GM19193 (cell line): Measurements from ENCODE around the gene NTN5.

Source experiments
- POLR2A ChIP-seq: IDR thresholded peaks from 4 replicates; pipeline ENCODE4 v1.6.1; 2011; ENCODE audit not compliant: insufficient read depth, insufficient read length; ENCODE audit errors: extremely low read depth

NTN5 gene

DNA sequence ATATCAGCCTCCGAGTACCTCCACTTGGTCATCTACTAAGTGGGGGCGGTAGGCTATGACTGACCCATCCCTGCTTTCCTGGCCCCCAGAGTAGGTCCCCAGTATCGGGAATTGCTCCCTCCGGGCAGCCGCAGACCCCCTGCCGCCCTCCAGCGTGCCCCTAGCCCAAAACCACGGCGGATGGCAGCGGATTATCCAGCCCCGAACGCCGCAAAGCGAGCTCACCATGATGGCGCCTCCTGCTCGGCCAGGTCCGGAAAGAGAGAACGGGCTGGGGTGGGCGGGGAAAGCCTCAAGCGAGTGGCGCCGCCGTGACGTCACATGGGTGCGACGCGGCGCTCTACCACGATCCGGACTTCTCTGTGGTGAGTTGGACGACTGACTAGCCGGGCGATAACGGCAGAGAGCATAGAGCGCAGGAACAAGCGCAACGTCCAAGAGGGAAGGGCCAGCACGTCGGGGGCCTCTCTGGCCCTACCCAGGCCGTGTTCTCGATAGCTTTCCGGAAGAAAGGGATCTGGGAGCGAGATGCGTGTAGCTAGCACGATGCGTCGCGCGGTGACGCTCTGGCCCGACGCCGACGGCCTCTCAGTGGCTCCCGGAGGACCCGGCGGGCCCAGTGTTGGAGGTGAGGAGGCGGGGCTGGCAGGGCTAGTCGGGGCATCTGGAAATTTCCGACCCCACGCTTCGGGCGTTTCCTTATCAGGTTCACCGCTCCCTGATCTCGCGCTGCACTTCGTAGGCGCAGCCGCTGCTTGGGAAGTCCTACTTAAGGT lies 53.7 kb downstream of the NTN5 start, which contains the start of the genes RPL18 and SPHK2:
Gene RPL18 (minus strand): TSS at position 263 of the 776 bp plus-strand sequence. CDS start 35 bp downstream, at position 228.
Gene SPHK2 (plus strand): TSS at position 591 of the 776 bp plus-strand sequence. CDS start 1,009 bp downstream, outside the sequence.
- peak; percentile 98 for TF ChIP-seq POLR2A

- TF ChIP-seq POLR2A: no peak
Measured at GRCh38 chr19:48618278-48618915, 54.4 kb downstream of the NTN5 start.

- TF ChIP-seq POLR2A: peak; percentile 27
Measured at GRCh38 chr19:48617146-48617937, 55.5 kb downstream of the NTN5 start.

- TF ChIP-seq POLR2A: no peak
Measured at GRCh38 chr19:48616491-48617056, 56.2 kb downstream of the NTN5 start.

- no peak for TF ChIP-seq POLR2A
Measured at GRCh38 chr19:48616041-48616436, 56.8 kb downstream of the NTN5 start.

DNA sequence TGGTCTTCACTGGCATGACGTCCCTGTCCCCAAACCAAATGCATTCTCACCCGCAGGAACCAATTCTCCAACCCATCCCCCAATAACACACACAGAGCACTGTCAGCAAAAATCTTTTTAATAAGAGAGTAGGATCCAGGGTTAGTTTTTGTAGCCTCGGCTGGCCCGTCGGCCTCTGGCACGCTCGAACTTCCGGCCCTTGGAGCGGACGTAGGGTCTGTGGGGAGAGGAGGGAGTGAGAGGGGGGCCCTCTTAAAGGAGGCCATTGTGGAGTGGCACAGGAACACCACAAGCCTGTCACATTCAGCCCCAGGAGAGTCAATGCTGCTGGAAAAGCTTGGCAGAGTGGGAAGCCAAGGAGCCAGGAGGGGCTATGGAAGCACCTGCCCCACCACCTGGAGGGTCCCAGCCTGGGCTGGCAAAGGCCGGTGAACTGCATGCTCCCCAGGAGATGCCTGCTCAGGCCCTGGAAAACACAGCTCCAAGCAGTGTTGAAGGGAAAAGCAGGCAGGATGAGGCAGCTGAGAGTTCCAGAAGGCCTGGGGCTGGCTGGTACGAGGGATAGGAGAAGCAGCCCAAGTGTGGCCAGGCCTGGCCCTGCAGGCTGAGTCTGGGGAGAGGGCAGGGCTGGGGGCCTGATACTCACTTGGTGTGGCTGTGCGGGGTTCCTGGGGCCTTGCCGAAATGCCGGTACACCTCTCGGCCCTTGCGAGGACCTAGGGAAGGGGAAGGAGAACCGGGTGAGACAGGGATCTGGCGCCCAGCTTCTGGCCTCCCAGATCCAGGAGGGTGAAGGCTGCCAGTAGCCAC lies 57.4 kb downstream of the NTN5 start:
- TF ChIP-seq POLR2A: no peak

DNA sequence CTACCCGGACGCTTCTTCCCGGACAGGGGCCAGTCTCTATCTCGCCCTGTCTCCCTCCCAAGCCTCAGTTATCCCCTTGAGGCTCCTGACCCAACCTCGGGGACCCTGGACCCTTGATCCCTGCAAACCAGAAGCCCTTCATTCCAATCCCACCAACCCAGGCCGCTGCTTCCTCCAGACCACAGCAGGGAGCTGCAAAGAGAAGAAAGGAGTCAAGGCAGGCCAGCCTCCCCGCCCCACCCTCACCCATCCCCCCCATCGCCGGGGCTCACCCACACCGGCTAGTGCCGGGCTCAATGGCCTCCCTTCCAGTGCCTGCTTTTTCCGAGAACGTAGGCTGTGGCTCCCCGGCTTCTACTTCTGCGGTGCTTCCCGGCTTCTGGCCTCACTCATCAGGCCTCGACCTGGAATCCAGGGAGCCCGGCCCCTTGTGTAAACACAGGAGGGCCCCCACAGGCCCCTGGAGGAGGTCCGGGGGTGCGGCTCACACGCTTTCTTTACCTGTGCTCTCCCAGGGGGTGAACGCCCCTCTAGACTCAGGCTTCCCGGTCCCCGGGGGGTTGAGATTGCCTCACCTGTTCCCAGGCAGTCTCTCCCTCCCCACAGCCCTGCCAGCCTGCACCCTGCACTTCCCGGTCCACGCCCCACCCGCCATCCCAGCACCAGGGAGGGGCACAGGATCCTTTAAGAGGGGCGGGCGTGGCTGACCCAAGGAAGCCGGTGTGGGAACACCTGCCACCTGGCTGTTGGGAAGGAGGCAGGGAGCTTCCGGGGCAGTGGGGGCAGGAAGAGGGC lies 58.2 kb downstream of the NTN5 start, which contains the start of gene FAM83E:
Gene FAM83E (minus strand): TSS at position 641 of the 795 bp plus-strand sequence. CDS start 1,704 bp downstream, outside the sequence.
- peak; percentile 38 for TF ChIP-seq POLR2A

- peak; percentile 50 for TF ChIP-seq POLR2A
Measured at GRCh38 chr19:48613852-48614435, 58.9 kb downstream of the NTN5 start.

- TF ChIP-seq POLR2A: peak; percentile 3
Measured at GRCh38 chr19:48613024-48613851, 59.6 kb downstream of the NTN5 start.

DNA sequence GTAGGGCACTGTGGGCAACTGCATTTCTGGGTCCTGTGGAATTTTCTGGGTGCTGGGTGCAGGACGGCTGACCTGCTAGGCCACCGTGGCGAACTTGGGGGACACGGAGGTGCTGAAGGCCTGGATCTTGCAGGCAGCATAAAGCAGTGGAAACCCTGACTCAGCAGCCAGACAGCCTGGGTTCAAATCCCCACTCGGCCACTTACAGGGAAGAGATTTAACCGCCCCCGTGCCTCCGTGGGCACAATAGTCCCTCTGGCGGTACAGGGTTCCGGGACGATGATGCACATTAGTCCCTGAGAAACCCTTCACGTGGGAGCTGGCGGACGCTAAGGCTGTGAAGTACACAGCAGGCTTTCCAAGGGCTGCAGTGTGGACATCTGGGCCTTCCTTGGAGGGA lies 60.9 kb downstream of the NTN5 start:
- TF ChIP-seq POLR2A: no peak
